Muscle layer of duodenum (tissue), 2 donors: ENCODE measurements around the gene MYL4.
A peak's percentile ranks its signal among the peaks of the same experiment; 100 is the strongest.
"Not testable (repeated sequence)": the region's sequence is repeated elsewhere in the genome, so short reads cannot be mapped to it uniquely, and the experiment has no call there.

Experiments used
- H3K27ac ChIP-seq: one replicate; pipeline ENCODE4 v1.7.0; 2013; ENCODE audit warnings: mild to moderate bottlenecking, low read length
- H3K27me3 ChIP-seq: one replicate; pipeline ENCODE4 v1.7.0; 2013; ENCODE audit warnings: low read depth, mild to moderate bottlenecking, control low read depth, low read length
- H3K36me3 ChIP-seq, 2 donors: one replicate each; pipeline ENCODE4 v1.7.0; 2013; ENCODE audit warnings: low read length in 2 of 2, control low read depth in 1 of 2, mild to moderate bottlenecking in 1 of 2; ENCODE audit not compliant: insufficient read depth in 2 of 2, control insufficient read depth in 1 of 2
- H3K4me1 ChIP-seq, 2 donors: one replicate each; pipeline ENCODE4 v1.7.0; 2013; ENCODE audit warnings: low read length in 2 of 2, mild to moderate bottlenecking in 2 of 2, control low read depth in 1 of 2, moderate library complexity in 1 of 2; ENCODE audit not compliant: insufficient read depth in 2 of 2, control insufficient read depth in 1 of 2
- H3K4me3 ChIP-seq, 2 donors: one replicate each; pipeline ENCODE4 v1.7.0; 2013; ENCODE audit warnings: low read length in 2 of 2, low read depth in 1 of 2, mild to moderate bottlenecking in 1 of 2
- H3K9me3 ChIP-seq, 2 donors: one replicate each; pipeline ENCODE4 v1.7.0; 2013; ENCODE audit warnings: low read length in 2 of 2, control low read depth in 1 of 2, mild to moderate bottlenecking in 1 of 2; ENCODE audit not compliant: control insufficient read depth in 1 of 2
- donor health status: healthy.

The MYL4 gene

GRCh38 chr17:47208744-47209488 is at the start of gene MYL4:
Gene MYL4, plus strand, starts transcription at chr17:47209348. Its CDS starts 75 bp downstream, at chr17:47209423.
- Histone ChIP-seq H3K4me3 (no peak within 1 kb of the TSS), H3K4me1 (peaks cover 6 to 14% of the 10 kb centered on the region in 2 donors), H3K27me3 (no peaks in the 10 kb centered on the region), H3K9me3 (no peaks in the 10 kb centered on the region), H3K27ac (no peak within 1 kb of the TSS), H3K36me3 (no peaks in the 10 kb centered on the region)

- Histone ChIP-seq H3K27ac (peak overlapping the region; percentile 8), H3K9me3 (no peaks in the 10 kb centered on the region), H3K27me3 (no peaks in the 10 kb centered on the region), H3K36me3 (peaks cover 10 to 33% of the 10 kb centered on the region in 2 donors), H3K4me3 (no peak overlapping the region), H3K4me1 (no peaks in the 10 kb centered on the region)
Measured at GRCh38 chr17:47162013-47162622, 47.0 kb upstream of the MYL4 start.

- Histone ChIP-seq H3K27me3 (no peaks in the 10 kb centered on the region), H3K27ac (no peak overlapping the region), H3K4me1 (no peaks in the 10 kb centered on the region), H3K36me3 (peaks cover 14 to 28% of the 10 kb centered on the region in 2 donors), H3K9me3 (no peaks in the 10 kb centered on the region), H3K4me3 (no peak overlapping the region)
Measured at GRCh38 chr17:47164263-47164662, 44.9 kb upstream of the MYL4 start.

GRCh38 chr17:47165137-47165536 is 44.0 kb upstream of the MYL4 start:
- no peaks in the 10 kb centered on the region for H3K4me1 ChIP-seq
- H3K27ac ChIP-seq, result no peak overlapping the region
- H3K27me3 ChIP-seq, result no peaks in the 10 kb centered on the region
- no peak overlapping the region for H3K4me3 ChIP-seq
- H3K36me3 ChIP-seq, result peaks cover 8 to 20% of the 10 kb centered on the region in 2 donors
- H3K9me3 ChIP-seq, result no peaks in the 10 kb centered on the region

GRCh38 chr17:47166854-47167253 is 42.3 kb upstream of the MYL4 start:
- not testable (repeated sequence) for H3K27ac ChIP-seq, H3K27me3 ChIP-seq, H3K9me3 ChIP-seq, H3K4me1 ChIP-seq, H3K4me3 ChIP-seq
- peaks cover 8 to 19% of the 10 kb centered on the region in 2 donors for H3K36me3 ChIP-seq

- not testable (repeated sequence) for H3K9me3 ChIP-seq, H3K27me3 ChIP-seq, H3K4me3 ChIP-seq, H3K27ac ChIP-seq
- Histone ChIP-seq H3K4me1 (peaks cover 0 to 18% of the 10 kb centered on the region in 2 donors), H3K36me3 (peaks cover 4 to 19% of the 10 kb centered on the region in 2 donors)
Measured at GRCh38 chr17:47168896-47169295, 40.3 kb upstream of the MYL4 start.

- Histone ChIP-seq H3K36me3 (peaks cover 12 to 26% of the 10 kb centered on the region in 2 donors), H3K27me3 (no peaks in the 10 kb centered on the region), H3K9me3 (no peaks in the 10 kb centered on the region), H3K4me1 (peaks cover 0 to 18% of the 10 kb centered on the region in 2 donors), H3K4me3 (no peak overlapping the region), H3K27ac (no peak overlapping the region)
Measured at GRCh38 chr17:47170710-47171109, 38.4 kb upstream of the MYL4 start.

GRCh38 chr17:47172696-47173565 is 36.2 kb upstream of the MYL4 start:
- Histone ChIP-seq H3K4me3 (no peak overlapping the region), H3K36me3 (peaks cover 7 to 17% of the 10 kb centered on the region in 2 donors), H3K4me1 (peaks cover 0 to 18% of the 10 kb centered on the region in 2 donors), H3K9me3 (no peaks in the 10 kb centered on the region), H3K27ac (no peak overlapping the region), H3K27me3 (no peaks in the 10 kb centered on the region)

- H3K4me3 ChIP-seq, H3K27ac ChIP-seq, H3K9me3 ChIP-seq, H3K27me3 ChIP-seq: not testable (repeated sequence)
- peaks cover 7 to 12% of the 10 kb centered on the region in 2 donors for H3K36me3 ChIP-seq
- H3K4me1 ChIP-seq, result peaks cover 0 to 18% of the 10 kb centered on the region in 2 donors
Measured at GRCh38 chr17:47174823-47175222, 34.3 kb upstream of the MYL4 start.

GRCh38 chr17:47176389-47176826 is 32.7 kb upstream of the MYL4 start:
- Histone ChIP-seq H3K27ac (no peak overlapping the region), H3K4me1 (peaks cover 0 to 16% of the 10 kb centered on the region in 2 donors), H3K9me3 (no peaks in the 10 kb centered on the region), H3K36me3 (peaks cover 12 to 14% of the 10 kb centered on the region in 2 donors), H3K4me3 (no peak overlapping the region), H3K27me3 (no peaks in the 10 kb centered on the region)

- H3K4me3 ChIP-seq, result no peak overlapping the region
- H3K9me3 ChIP-seq, result no peaks in the 10 kb centered on the region
- H3K27ac ChIP-seq, result no peak overlapping the region
- peaks cover 12 to 14% of the 10 kb centered on the region in 2 donors for H3K36me3 ChIP-seq
- peaks cover 0 to 16% of the 10 kb centered on the region in 2 donors for H3K4me1 ChIP-seq
- H3K27me3 ChIP-seq, result no peaks in the 10 kb centered on the region
Measured at GRCh38 chr17:47177261-47177660, 31.9 kb upstream of the MYL4 start.
